Small intestine (tissue), 7 donors: ENCODE results near the gene KCNJ6. TPM values are rescaled to one million over a fixed set of nuclear protein-coding genes. Genes with fewer than 3 reads are reported as not detected.

Source experiments
- DNase-seq, 2 donors: peaks; one replicate each; pipeline versions ENCODE4 v3.0.0 to v3.0.0-alpha.2; 2013
- FAIRE-seq: peaks from 2 replicates; lab custom pipeline; 2012; peaks lifted over from hg19 to GRCh38; lab: Jason Lieb, UNC
- H3K27ac ChIP-seq, 3 donors: one replicate each; pipeline ENCODE4 v1.5.1; 2013; ENCODE audit warnings: low read length in 2 of 3, mild to moderate bottlenecking in 2 of 3, control low read depth in 1 of 3, inconsistent platforms in 1 of 3, low read depth in 1 of 3, moderate library complexity in 1 of 3
- H3K27me3 ChIP-seq, 3 donors: one replicate each; pipeline ENCODE4 v1.6.1; 2013; ENCODE audit warnings: low read length in 3 of 3, inconsistent platforms in 1 of 3; ENCODE audit not compliant: control insufficient read depth in 3 of 3, insufficient read depth in 3 of 3
- H3K36me3 ChIP-seq, 3 donors: one replicate each; pipeline ENCODE4 v1.6.1; 2013; ENCODE audit warnings: low read length in 3 of 3, inconsistent platforms in 1 of 3, low read depth in 1 of 3, mild to moderate bottlenecking in 1 of 3, moderate library complexity in 1 of 3; ENCODE audit not compliant: control insufficient read depth in 3 of 3, insufficient read depth in 2 of 3
- H3K4me1 ChIP-seq, 3 donors: one replicate each; pipeline ENCODE4 v1.6.1; 2013; ENCODE audit warnings: low read length in 2 of 3, inconsistent platforms in 1 of 3, low read depth in 1 of 3, mild to moderate bottlenecking in 1 of 3, moderate library complexity in 1 of 3; ENCODE audit not compliant: control insufficient read depth in 3 of 3, insufficient read depth in 2 of 3
- H3K4me3 ChIP-seq, 3 donors: one replicate each; pipeline ENCODE4 v1.5.1; 2013; ENCODE audit warnings: low read length in 3 of 3, control low read depth in 1 of 3, inconsistent platforms in 1 of 3, low read depth in 1 of 3, mild to moderate bottlenecking in 1 of 3, moderate library complexity in 1 of 3
- H3K9me3 ChIP-seq, 2 donors: one replicate each; pipeline ENCODE4 v1.6.1; 2013; ENCODE audit warnings: low read depth in 1 of 2, low read length in 1 of 2; ENCODE audit not compliant: control insufficient read depth in 2 of 2, insufficient read depth in 1 of 2
- WGBS, 3 donors: extraction: QIAGEN DNeasy Blood & Tissue Kit; methylation state at CpG; one replicate each; pipeline ENCODE4 v1.1.7; 2013; 5-methylcytosine and 5-hydroxymethylcytosine counted together
- polyA plus RNA-seq, 4 donors: library from polyadenylated mRNA; stranded (reverse) in 3 of 4; unstranded in 1 of 4; fragments of 200-250 nt in 3 of 4; fragments of 120-200 nt in 1 of 4; gene quantifications; one replicate each; pipeline versions ENCODE4 v1.2.1 to v1.2.3, GENCODE V29; 2013
- donor health status: healthy with polysubstance abuse.
- donor health status: control.
- donor health status: control.
- donor health status: Bipolar disorder and iron deficiency.
- donor health status: healthy.

The KCNJ6 gene
- polyA plus RNA-seq, 4 donors = under 0.01 to 0.24 (median 0.03) TPM; not detected in 1

DNA sequence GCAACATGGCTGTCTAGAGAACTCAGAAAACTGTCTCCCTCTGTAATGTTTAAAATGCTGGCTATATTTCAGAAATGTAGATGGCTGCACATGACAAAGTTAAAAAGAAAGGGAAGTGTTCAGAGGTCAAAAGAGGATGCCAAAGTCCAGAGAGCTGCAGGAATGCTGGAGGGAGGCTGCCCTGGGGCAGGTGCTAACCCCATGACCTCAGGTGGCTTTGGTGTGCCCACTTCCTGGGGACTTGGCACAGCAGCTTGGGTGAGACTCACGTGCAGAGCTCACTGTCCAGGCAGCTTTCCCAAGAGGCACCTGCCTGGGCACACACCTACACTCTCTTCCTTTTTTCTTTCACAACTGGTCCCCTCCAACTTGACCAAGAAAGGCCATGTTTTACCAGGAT lies 256.4 kb downstream of the KCNJ6 start:
- no peaks in the 10 kb centered on the region for H3K36me3 ChIP-seq
- H3K9me3 ChIP-seq = no peaks in the 10 kb centered on the region
- H3K27ac ChIP-seq = no peak overlapping the region
- no peaks in the 10 kb centered on the region for H3K4me1 ChIP-seq
- DNase-seq (no peak), FAIRE-seq (no peak)
- no peak overlapping the region for H3K4me3 ChIP-seq
- WGBS, 3 donors = 7 to 47% (median 13%) methylated on average over 1 of the region's 1 CpG
- H3K27me3 ChIP-seq = no peaks in the 10 kb centered on the region

DNA sequence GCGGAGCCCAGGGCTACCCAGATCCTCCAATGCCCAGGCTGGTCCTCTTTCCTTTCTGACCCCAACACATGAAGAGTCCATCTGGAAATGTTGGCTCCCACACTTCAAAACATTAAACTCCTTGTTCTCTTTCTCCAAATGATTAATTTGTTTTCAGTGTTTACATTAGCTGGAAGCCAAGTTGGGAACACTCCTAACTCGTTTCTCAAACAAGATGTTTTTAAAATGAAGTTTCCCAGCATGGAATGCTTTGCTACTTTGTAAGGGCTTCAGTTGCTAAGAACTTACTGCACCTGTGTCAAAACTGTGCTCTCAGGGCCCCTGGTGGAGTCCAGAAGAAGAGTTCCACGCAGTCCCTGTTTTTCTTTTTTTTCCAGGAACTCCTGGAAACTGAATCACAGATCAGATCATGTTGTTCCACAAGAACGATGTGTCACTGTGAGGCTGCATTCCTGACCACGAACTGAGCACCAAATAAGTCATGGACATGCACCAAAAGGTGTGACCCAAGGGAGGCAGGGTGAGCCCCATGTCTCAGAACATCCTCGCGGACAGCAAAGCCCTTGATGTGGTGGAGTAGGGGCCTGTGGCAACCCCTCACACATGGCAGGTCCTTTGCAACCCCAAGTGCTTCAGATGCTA lies 257.3 kb downstream of the KCNJ6 start:
- H3K9me3 ChIP-seq = no peaks in the 10 kb centered on the region
- H3K4me3 ChIP-seq = no peak overlapping the region
- H3K27me3 ChIP-seq = no peaks in the 10 kb centered on the region
- 43 to 47% (median 43%) methylated on average over 7 of the region's 7 CpGs for WGBS, 3 donors
- no peaks in the 10 kb centered on the region for H3K36me3 ChIP-seq
- DNase-seq = no peak
- FAIRE-seq = no peak
- H3K4me1 ChIP-seq = no peaks in the 10 kb centered on the region
- no peak overlapping the region for H3K27ac ChIP-seq

DNA sequence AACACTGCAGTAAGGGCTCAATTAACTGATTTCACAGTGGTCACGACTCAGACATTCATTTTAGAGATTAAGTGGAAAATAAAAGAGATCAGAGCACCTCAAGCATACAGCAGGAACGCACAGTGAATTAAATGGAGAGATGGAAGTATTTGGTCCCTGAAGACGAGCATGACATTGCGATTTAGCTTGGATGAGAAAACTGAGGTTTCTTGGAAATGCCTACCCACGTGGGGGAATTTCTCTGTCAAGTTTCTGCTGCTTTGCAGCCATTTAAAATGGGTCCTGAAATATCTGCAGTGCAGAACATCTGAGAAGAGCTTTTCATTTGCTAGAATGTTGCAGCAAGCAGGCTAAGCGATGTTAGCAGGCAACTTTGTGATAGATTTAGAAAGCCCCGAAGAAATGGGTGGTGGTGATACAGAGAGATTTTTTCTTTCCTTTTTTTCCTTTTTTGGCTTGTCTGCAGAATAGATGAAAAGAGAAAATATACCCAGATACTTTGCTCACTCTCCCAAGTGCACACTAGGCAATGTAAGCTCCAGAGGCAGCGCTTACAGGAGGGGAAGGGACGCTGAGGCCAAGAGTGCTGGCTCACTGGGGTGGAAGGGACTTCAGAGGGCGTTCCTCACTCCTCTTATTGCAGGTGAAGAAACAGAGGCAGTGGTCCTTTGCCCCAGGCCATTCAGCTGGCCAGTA lies 258.0 kb downstream of the KCNJ6 start:
- Histone ChIP-seq H3K4me3 (no peak overlapping the region), H3K9me3 (no peaks in the 10 kb centered on the region), H3K27me3 (no peaks in the 10 kb centered on the region), H3K4me1 (no peaks in the 10 kb centered on the region), H3K36me3 (no peaks in the 10 kb centered on the region), H3K27ac (no peak overlapping the region)
- no peak for DNase-seq
- WGBS, 3 donors = 52 to 62% (median 59%) methylated on average over 10 of the region's 10 CpGs
- no peak for FAIRE-seq

DNA sequence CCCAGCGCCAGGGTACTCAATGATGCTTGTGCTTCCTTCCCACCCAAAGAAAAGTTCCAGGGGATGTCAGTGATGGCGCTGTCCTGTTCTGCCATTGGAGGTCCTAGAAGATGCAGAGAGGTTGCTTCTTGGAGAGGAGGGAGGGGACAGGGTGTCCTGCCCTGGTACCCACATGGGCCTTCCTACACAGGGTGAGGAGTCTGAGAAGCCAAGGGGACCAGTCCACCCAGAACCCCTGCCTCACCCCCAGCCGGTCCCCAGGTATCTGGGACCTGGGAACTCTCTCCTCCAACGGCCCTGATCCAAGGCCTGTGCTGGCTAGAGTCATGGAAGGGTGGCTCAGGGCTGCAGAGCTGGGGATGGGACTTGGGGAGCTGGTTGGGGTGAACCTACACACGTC lies 259.4 kb downstream of the KCNJ6 start:
- Histone ChIP-seq H3K4me3 (no peak overlapping the region), H3K4me1 (no peaks in the 10 kb centered on the region), H3K9me3 (no peaks in the 10 kb centered on the region), H3K27me3 (no peaks in the 10 kb centered on the region), H3K27ac (no peak overlapping the region), H3K36me3 (no peaks in the 10 kb centered on the region)
- DNase-seq = no peak
- WGBS, 3 donors = 72 to 87% (median 77%) methylated on average over 5 of the region's 5 CpGs
- FAIRE-seq = no peak

DNA sequence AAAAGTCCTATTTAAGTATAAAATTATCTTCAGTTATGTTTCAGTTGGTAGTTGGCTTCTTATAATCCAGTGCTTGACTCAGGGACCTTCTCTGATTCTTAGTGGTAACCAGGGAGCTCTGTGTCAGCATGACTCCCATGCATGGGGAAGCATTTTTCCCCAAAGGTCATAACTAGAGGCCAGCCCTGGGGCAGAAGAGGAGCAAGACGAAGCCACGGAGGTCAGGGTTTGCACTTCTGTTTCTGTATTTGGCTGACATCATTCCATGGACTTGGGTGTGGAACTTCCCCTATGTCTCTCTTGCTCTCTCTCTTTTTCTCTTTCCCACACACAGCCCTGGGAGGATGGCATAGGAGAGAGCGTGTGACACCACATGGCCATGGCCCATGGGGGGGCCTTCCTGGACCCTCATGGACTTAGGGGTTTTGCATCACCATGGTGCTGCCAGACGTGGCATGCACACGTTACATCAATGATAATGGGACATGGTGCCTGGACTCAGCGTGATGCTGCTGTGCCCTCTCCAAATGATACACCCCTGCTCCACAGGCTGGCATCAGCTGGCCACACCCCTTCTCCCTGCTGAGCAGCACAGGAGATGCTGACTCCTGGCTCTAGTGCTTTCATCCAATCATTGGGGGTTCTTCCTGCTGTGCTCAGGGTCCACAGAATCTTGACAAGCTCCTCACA lies 260.5 kb downstream of the KCNJ6 start:
- H3K27me3 ChIP-seq = no peaks in the 10 kb centered on the region
- no peaks in the 10 kb centered on the region for H3K4me1 ChIP-seq
- no peaks in the 10 kb centered on the region for H3K36me3 ChIP-seq
- FAIRE-seq (no peak), DNase-seq (no peak)
- WGBS, 3 donors = 80 to 87% (median 81%) methylated on average over 6 of the region's 6 CpGs
- no peak overlapping the region for H3K27ac ChIP-seq
- no peak overlapping the region for H3K4me3 ChIP-seq
- no peaks in the 10 kb centered on the region for H3K9me3 ChIP-seq

DNA sequence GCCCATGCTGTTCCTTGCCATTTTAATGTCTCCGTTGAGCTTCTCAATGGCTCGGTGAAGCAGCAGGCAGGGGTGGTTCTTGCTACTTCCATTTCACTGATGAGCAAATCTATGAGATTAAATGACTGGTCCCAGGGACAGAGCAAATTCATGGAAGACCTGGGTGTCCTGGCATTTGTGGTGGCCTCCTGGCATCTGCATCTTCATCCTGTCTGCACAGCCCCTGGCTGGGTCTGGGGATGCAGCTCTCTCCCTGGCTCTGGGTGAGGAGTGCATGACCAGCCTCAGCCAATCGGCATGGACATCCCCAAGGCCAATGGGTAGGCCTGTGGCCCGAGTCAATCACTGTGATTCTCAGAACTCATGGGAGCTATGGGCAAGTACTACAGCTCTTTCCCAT lies 261.7 kb downstream of the KCNJ6 start:
- DNase-seq (no peak), FAIRE-seq (no peak)
- Histone ChIP-seq H3K4me3 (no peak overlapping the region), H3K9me3 (no peaks in the 10 kb centered on the region), H3K4me1 (no peaks in the 10 kb centered on the region), H3K27me3 (no peaks in the 10 kb centered on the region), H3K27ac (no peak overlapping the region), H3K36me3 (no peaks in the 10 kb centered on the region)
- WGBS, 3 donors = 90 to 95% (median 95%) methylated on average over 4 of the region's 4 CpGs

DNA sequence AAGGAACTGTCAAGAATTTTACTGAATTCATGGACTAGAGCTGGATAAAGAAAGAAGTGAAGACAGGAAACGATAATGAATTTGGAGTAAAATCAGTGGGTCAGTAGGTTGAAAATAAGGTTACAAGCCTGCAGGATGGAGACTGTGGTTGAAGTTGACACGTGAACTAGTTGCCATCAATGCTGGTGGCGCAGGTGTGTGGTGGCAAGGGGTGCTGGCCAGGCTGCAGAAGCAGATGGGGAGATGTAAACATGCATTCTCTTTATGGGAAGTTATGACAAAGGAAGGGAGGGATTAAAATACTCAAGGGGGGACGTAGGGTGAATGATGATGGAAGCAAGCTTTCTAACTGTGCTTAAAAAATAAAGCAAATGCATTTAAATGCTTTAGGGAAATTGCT lies 263.1 kb downstream of the KCNJ6 start:
- Histone ChIP-seq H3K27ac (no peak overlapping the region), H3K9me3 (no peaks in the 10 kb centered on the region), H3K36me3 (no peaks in the 10 kb centered on the region), H3K27me3 (no peaks in the 10 kb centered on the region), H3K4me1 (no peaks in the 10 kb centered on the region), H3K4me3 (no peak overlapping the region)
- no peak for FAIRE-seq
- DNase-seq = no peak
- 67 to 76% (median 70%) methylated on average over 4 of the region's 4 CpGs for WGBS, 3 donors

DNA sequence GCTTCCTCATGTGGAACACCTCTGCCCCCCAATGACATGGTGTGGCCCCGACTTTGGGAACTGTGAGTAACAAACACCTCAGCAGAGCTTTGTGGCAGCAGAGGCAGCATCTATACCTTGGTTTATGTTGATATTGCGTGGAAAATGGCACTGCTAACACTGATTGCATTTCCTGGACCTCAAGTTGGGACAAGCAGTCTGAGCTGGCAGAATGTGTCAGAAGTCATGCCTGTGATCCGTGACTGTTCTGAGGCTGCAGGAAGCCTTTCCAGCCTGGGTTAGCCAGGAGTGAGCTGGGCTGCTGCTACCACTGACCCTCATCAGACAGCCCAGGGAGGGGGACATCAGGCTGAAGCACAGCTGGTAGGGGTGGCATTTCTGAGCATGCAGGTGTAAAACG lies 268.5 kb downstream of the KCNJ6 start:
- no peak for DNase-seq
- no peak for FAIRE-seq
- 74 to 80% (median 75%) methylated on average over 4 of the region's 4 CpGs for WGBS, 3 donors
- H3K27me3 ChIP-seq = no peaks in the 10 kb centered on the region
- H3K9me3 ChIP-seq = no peaks in the 10 kb centered on the region
- H3K4me3 ChIP-seq = no peak overlapping the region
- H3K4me1 ChIP-seq = no peaks in the 10 kb centered on the region
- H3K27ac ChIP-seq = no peak overlapping the region
- H3K36me3 ChIP-seq = no peaks in the 10 kb centered on the region
